ENCODE results near the gene RAC3.

DNA sequence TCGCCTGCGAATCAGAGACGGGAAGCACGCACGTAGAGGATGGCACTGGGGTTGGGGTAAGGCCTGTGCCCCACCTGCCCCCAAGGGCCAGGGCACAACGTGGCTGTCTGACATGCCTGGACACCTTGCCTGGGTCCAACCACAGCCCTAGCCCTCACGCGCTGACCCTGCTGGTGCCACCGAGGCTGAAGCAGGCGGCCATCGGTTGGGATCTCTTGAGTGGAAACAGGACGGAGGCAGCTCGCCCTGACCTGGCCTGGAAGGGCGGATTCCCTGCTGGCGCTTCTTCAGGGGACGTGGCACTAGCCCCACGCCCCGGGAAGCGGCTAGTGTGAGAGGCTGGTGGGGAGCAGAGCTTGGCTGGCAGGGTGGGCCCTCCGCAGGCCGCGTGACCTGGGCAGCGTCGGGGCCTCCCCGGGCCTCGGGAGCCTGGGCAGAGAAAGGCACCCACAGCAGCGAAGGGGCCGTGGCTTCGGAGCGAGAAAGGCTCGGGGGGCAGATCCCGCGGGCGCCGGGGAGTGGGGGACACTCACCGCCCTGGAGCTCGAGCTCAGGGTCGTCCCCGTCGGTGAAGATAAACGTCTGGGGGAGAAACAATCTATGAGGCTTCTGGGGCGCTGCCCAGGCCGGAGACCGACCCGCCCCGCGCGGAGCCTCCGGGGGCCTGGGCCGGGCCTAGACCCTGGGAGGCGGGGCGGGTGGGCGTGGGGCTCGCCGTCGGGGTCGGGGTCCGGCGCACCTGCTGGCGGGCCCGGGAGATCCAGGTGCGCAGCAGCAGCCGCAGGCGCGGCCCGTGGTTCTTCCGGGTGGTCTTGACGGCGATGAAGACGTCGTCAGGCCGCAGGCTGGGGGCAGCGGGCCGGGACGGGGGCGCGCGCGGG, 19.5 kb downstream of the RAC3 start:
- TF ChIP-seq ZNF274 (IDR thresholded peaks at IDR 0.05; ENCODE audit: low read depth, low read length) (no peak), SUZ12 (IDR thresholded peaks at IDR 0.05; ENCODE audit: extremely low read depth, insufficient read depth, insufficient read length) (no peak)
